WTC11 (cell line): ENCODE data around the gene CPAMD8. TPM values are rescaled to one million over a fixed set of nuclear protein-coding genes. Genes with fewer than 3 reads are reported as not detected.

Experiments used
- AFF4 ChIP-seq: sonication (generic); formaldehyde crosslinking; IDR thresholded peaks from 2 replicates; pipeline ENCODE4 v1.8.1; 2023; ENCODE audit warnings: mild to moderate bottlenecking, missing genetic modification reagents, borderline replicate concordance
- ATF1 ChIP-seq: sonication (generic); formaldehyde crosslinking; IDR thresholded peaks from 2 replicates; pipeline ENCODE4 v1.8.1; 2023; ENCODE audit warnings: mild to moderate bottlenecking, moderate library complexity, missing genetic modification reagents
- ATF2 ChIP-seq: sonication (generic); formaldehyde crosslinking; IDR thresholded peaks from 2 replicates; pipeline ENCODE4 v1.8.1; 2022; ENCODE audit warnings: low read depth, missing genetic modification reagents, borderline replicate concordance
- CBFB ChIP-seq: sonication (generic); formaldehyde crosslinking; IDR thresholded peaks from 2 replicates; pipeline ENCODE4 v1.8.1; 2022; ENCODE audit warnings: mild to moderate bottlenecking, low read depth, missing genetic modification reagents
- ETV6 ChIP-seq: sonication (generic); formaldehyde crosslinking; IDR thresholded peaks from 2 replicates; pipeline ENCODE4 v1.8.1; 2022; ENCODE audit warnings: mild to moderate bottlenecking, missing genetic modification reagents
- FOXJ3 ChIP-seq: sonication (generic); formaldehyde crosslinking; IDR thresholded peaks from 2 replicates; pipeline ENCODE4 v1.9.0; 2021; ENCODE audit warnings: missing genetic modification reagents, mild to moderate bottlenecking, borderline replicate concordance
- FOXP1 ChIP-seq: sonication (generic); formaldehyde crosslinking; IDR thresholded peaks from 2 replicates; pipeline ENCODE4 v1.8.0; 2022; ENCODE audit warnings: missing genetic modification reagents, mild to moderate bottlenecking, moderate library complexity, borderline replicate concordance
- MXD4 ChIP-seq: fragments of 250-450 bp; sonication (Bioruptor Pico); IDR thresholded peaks from 2 replicates; pipeline ENCODE4 v1.8.0; 2021; ENCODE audit warnings: mild to moderate bottlenecking, moderate library complexity, borderline replicate concordance
- NR3C1 ChIP-seq: sonication (generic); formaldehyde crosslinking; conservative IDR thresholded peaks from 2 replicates; pipeline ENCODE4 v1.8.1; 2023; ENCODE audit warnings: low read depth, mild to moderate bottlenecking, missing genetic modification reagents
- OVOL2 ChIP-seq: fragments of 250-450 bp; sonication (Bioruptor Pico); IDR thresholded peaks from 2 replicates; pipeline ENCODE4 v1.9.0; 2021; ENCODE audit warnings: mild to moderate bottlenecking, borderline replicate concordance
- PRRX2 ChIP-seq: fragments of 250-450 bp; sonication (Bioruptor Pico); IDR thresholded peaks from 2 replicates; pipeline ENCODE4 v1.8.0; 2021; ENCODE audit warnings: mild to moderate bottlenecking
- SMAD3 ChIP-seq: sonication (generic); formaldehyde crosslinking; IDR thresholded peaks from 2 replicates; pipeline ENCODE4 v1.8.0; 2022; ENCODE audit warnings: missing genetic modification reagents, mild to moderate bottlenecking, borderline replicate concordance
- SMAD4 ChIP-seq: sonication (generic); formaldehyde crosslinking; IDR thresholded peaks from 2 replicates; pipeline ENCODE4 v1.8.0; 2022; ENCODE audit warnings: mild to moderate bottlenecking, missing genetic modification reagents
- SP1 ChIP-seq: sonication (generic); formaldehyde crosslinking; conservative IDR thresholded peaks from 2 replicates; pipeline ENCODE4 v1.8.1; 2022; ENCODE audit warnings: missing genetic modification reagents
- TCF7 ChIP-seq: sonication (generic); formaldehyde crosslinking; IDR thresholded peaks from 2 replicates; pipeline ENCODE4 v1.8.0; 2022; ENCODE audit warnings: mild to moderate bottlenecking, low read depth, missing genetic modification reagents, moderate library complexity
- TEAD4 ChIP-seq: sonication (generic); formaldehyde crosslinking; IDR thresholded peaks from 2 replicates; pipeline ENCODE4 v1.8.0; 2022; ENCODE audit warnings: mild to moderate bottlenecking, missing genetic modification reagents
- TP53 ChIP-seq: sonication (generic); formaldehyde crosslinking; IDR thresholded peaks from 2 replicates; pipeline ENCODE4 v1.8.1; 2023; ENCODE audit warnings: mild to moderate bottlenecking, missing genetic modification reagents
- ZNF423 ChIP-seq: fragments of 250-450 bp; sonication (Bioruptor Pico); IDR thresholded peaks from 2 replicates; pipeline ENCODE4 v2.1.2; 2022; ENCODE audit warnings: mild to moderate bottlenecking, moderate library complexity
- total RNA-seq: library from RNA; stranded (reverse); gene quantifications from 3 replicates; pipeline ENCODE4 v1.2.3, GENCODE V29; 2021
- TF ChIP-seq, protein P1 (sequence below): fragments of 250-450 bp; sonication (Bioruptor Pico); IDR thresholded peaks from 2 replicates; pipeline ENCODE4 v1.9.0; 2021; ENCODE audit warnings: mild to moderate bottlenecking
- TF ChIP-seq, protein P2 (sequence below): sonication (generic); formaldehyde crosslinking; IDR thresholded peaks from 2 replicates; pipeline ENCODE4 v1.8.0; 2022; ENCODE audit warnings: missing genetic modification reagents
- TF ChIP-seq, protein P3 (sequence below): sonication (generic); formaldehyde crosslinking; IDR thresholded peaks from 2 replicates; pipeline ENCODE4 v1.8.0; 2022; ENCODE audit warnings: mild to moderate bottlenecking, missing genetic modification reagents
- TF ChIP-seq, protein P4 (sequence below): sonication (generic); formaldehyde crosslinking; IDR thresholded peaks from 2 replicates; pipeline ENCODE4 v1.8.0; 2023; ENCODE audit warnings: missing genetic modification reagents
- TF ChIP-seq, protein P5 (sequence below): sonication (generic); formaldehyde crosslinking; IDR thresholded peaks from 2 replicates; pipeline ENCODE4 v1.8.1; 2023; ENCODE audit warnings: mild to moderate bottlenecking, missing genetic modification reagents, moderate library complexity

Gene CPAMD8
- total RNA-seq, 1 experiment from 2014 or later = 6.9 TPM

GRCh38 chr19:17075035-17075863 lies 48.6 kb upstream of the CPAMD8 start, which contains the start of the genes HAUS8 and MYO9B (continued):
- TF ChIP-seq, protein P1, sequence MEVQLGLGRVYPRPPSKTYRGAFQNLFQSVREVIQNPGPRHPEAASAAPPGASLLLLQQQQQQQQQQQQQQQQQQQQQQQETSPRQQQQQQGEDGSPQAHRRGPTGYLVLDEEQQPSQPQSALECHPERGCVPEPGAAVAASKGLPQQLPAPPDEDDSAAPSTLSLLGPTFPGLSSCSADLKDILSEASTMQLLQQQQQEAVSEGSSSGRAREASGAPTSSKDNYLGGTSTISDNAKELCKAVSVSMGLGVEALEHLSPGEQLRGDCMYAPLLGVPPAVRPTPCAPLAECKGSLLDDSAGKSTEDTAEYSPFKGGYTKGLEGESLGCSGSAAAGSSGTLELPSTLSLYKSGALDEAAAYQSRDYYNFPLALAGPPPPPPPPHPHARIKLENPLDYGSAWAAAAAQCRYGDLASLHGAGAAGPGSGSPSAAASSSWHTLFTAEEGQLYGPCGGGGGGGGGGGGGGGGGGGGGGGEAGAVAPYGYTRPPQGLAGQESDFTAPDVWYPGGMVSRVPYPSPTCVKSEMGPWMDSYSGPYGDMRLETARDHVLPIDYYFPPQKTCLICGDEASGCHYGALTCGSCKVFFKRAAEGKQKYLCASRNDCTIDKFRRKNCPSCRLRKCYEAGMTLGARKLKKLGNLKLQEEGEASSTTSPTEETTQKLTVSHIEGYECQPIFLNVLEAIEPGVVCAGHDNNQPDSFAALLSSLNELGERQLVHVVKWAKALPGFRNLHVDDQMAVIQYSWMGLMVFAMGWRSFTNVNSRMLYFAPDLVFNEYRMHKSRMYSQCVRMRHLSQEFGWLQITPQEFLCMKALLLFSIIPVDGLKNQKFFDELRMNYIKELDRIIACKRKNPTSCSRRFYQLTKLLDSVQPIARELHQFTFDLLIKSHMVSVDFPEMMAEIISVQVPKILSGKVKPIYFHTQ (CRISPR knock-in tag) = no peak
- TF ChIP-seq TCF7 (no peak), TP53 (CRISPR knock-in tag) (no peak), SMAD4 (CRISPR knock-in tag) (no peak), SMAD3 (CRISPR knock-in tag) (0 out of 2 replicates have a peak, but pooled peaks have one; percentile 45), ATF1 (CRISPR knock-in tag) (no peak), FOXP1 (CRISPR knock-in tag) (no peak), OVOL2 (CRISPR knock-in tag) (no peak), TEAD4 (CRISPR knock-in tag) (0 out of 2 replicates have a peak, but pooled peaks have one; percentile 26), ETV6 (peak; percentile 68), FOXJ3 (CRISPR knock-in tag) (no peak), ZNF423 (no peak), ATF2 (CRISPR knock-in tag) (no peak), MXD4 (CRISPR knock-in tag) (no peak), SP1 (peak; percentile 98), CBFB (CRISPR knock-in tag) (peak; percentile 66; the same call in 1 of the 2 replicates), NR3C1 (CRISPR knock-in tag) (no peak), PRRX2 (no peak), AFF4 (CRISPR knock-in tag) (no peak)
- TF ChIP-seq, protein P2, sequence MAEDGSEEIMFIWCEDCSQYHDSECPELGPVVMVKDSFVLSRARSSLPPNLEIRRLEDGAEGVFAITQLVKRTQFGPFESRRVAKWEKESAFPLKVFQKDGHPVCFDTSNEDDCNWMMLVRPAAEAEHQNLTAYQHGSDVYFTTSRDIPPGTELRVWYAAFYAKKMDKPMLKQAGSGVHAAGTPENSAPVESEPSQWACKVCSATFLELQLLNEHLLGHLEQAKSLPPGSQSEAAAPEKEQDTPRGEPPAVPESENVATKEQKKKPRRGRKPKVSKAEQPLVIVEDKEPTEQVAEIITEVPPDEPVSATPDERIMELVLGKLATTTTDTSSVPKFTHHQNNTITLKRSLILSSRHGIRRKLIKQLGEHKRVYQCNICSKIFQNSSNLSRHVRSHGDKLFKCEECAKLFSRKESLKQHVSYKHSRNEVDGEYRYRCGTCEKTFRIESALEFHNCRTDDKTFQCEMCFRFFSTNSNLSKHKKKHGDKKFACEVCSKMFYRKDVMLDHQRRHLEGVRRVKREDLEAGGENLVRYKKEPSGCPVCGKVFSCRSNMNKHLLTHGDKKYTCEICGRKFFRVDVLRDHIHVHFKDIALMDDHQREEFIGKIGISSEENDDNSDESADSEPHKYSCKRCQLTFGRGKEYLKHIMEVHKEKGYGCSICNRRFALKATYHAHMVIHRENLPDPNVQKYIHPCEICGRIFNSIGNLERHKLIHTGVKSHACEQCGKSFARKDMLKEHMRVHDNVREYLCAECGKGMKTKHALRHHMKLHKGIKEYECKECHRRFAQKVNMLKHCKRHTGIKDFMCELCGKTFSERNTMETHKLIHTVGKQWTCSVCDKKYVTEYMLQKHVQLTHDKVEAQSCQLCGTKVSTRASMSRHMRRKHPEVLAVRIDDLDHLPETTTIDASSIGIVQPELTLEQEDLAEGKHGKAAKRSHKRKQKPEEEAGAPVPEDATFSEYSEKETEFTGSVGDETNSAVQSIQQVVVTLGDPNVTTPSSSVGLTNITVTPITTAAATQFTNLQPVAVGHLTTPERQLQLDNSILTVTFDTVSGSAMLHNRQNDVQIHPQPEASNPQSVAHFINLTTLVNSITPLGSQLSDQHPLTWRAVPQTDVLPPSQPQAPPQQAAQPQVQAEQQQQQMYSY = no peak
- TF ChIP-seq, protein P3, sequence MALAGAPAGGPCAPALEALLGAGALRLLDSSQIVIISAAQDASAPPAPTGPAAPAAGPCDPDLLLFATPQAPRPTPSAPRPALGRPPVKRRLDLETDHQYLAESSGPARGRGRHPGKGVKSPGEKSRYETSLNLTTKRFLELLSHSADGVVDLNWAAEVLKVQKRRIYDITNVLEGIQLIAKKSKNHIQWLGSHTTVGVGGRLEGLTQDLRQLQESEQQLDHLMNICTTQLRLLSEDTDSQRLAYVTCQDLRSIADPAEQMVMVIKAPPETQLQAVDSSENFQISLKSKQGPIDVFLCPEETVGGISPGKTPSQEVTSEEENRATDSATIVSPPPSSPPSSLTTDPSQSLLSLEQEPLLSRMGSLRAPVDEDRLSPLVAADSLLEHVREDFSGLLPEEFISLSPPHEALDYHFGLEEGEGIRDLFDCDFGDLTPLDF = no peak
- TF ChIP-seq, protein P4, sequence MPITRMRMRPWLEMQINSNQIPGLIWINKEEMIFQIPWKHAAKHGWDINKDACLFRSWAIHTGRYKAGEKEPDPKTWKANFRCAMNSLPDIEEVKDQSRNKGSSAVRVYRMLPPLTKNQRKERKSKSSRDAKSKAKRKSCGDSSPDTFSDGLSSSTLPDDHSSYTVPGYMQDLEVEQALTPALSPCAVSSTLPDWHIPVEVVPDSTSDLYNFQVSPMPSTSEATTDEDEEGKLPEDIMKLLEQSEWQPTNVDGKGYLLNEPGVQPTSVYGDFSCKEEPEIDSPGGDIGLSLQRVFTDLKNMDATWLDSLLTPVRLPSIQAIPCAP (CRISPR knock-in tag) = no peak
- TF ChIP-seq, protein P5, sequence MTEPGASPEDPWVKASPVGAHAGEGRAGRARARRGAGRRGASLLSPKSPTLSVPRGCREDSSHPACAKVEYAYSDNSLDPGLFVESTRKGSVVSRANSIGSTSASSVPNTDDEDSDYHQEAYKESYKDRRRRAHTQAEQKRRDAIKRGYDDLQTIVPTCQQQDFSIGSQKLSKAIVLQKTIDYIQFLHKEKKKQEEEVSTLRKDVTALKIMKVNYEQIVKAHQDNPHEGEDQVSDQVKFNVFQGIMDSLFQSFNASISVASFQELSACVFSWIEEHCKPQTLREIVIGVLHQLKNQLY (CRISPR knock-in tag) = no peak
